ENCODE data around the gene NDFIP2.

The NDFIP2 gene

DNA sequence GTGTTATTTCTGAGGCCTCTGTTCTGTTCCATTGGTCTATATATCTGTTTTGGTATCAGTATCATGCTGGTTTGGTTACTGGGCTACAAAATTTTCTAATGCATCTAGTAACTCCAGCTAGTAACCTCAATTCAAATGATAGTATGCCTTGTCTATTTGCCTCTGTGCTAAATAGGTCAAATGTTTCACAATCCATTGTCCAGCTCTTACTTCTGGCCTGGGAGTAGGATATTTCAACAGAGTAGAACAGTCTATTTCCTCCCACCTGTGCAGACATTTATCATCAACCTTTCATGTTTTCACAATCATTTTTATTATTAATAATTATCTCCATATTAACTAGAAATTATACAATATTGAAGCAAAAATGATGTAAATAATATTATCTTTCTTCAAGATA lies 18.1 kb upstream of the NDFIP2 start:
- H3K4me3 ChIP-seq (ENCODE audit: low read depth, low read length): no peak overlapping the region
- no peak for DNase-seq (ENCODE audit: low read depth)
- TF ChIP-seq MYC (IDR thresholded peaks at IDR 0.05; ENCODE audit: low read depth, low read length): no peak
- TF ChIP-seq, protein P1, sequence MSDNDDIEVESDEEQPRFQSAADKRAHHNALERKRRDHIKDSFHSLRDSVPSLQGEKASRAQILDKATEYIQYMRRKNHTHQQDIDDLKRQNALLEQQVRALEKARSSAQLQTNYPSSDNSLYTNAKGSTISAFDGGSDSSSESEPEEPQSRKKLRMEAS (IDR thresholded peaks at IDR 0.05; ENCODE audit: low read depth, low read length): no peak
- no peak for TF ChIP-seq POLR2A (IDR thresholded peaks at IDR 0.05; ENCODE audit: extremely low read depth, insufficient read length)
- TF ChIP-seq, protein P2, sequence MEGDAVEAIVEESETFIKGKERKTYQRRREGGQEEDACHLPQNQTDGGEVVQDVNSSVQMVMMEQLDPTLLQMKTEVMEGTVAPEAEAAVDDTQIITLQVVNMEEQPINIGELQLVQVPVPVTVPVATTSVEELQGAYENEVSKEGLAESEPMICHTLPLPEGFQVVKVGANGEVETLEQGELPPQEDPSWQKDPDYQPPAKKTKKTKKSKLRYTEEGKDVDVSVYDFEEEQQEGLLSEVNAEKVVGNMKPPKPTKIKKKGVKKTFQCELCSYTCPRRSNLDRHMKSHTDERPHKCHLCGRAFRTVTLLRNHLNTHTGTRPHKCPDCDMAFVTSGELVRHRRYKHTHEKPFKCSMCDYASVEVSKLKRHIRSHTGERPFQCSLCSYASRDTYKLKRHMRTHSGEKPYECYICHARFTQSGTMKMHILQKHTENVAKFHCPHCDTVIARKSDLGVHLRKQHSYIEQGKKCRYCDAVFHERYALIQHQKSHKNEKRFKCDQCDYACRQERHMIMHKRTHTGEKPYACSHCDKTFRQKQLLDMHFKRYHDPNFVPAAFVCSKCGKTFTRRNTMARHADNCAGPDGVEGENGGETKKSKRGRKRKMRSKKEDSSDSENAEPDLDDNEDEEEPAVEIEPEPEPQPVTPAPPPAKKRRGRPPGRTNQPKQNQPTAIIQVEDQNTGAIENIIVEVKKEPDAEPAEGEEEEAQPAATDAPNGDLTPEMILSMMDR (IDR thresholded peaks at IDR 0.05; ENCODE audit: low read depth, low read length): no peak

DNA sequence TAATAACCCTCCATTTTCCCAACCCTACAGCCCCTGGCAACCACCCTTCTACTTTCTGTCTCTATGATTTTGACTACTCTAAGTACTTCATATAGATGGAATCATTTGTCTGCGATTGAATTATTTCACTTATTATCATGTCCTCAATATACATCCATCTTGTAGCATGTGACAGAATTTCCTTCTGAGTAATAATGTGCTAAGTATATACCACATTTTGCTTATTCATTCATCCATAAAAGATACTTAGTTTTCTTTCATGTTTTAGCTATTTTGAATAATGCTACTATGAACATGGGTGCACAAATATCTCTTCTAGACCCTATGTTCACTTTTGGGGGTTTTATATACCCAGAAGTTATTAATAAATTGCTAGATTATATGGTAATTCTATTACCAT lies 17.4 kb upstream of the NDFIP2 start:
- no peak overlapping the region for H3K4me3 ChIP-seq (ENCODE audit: low read depth, low read length)
- TF ChIP-seq, protein P2 (IDR thresholded peaks at IDR 0.05; ENCODE audit: low read depth, low read length): no peak
- TF ChIP-seq, protein P1 (IDR thresholded peaks at IDR 0.05; ENCODE audit: low read depth, low read length): no peak
- TF ChIP-seq MYC (IDR thresholded peaks at IDR 0.05; ENCODE audit: low read depth, low read length): no peak
- no peak for TF ChIP-seq POLR2A (IDR thresholded peaks at IDR 0.05; ENCODE audit: extremely low read depth, insufficient read length)
- DNase-seq (ENCODE audit: low read depth): no peak

DNA sequence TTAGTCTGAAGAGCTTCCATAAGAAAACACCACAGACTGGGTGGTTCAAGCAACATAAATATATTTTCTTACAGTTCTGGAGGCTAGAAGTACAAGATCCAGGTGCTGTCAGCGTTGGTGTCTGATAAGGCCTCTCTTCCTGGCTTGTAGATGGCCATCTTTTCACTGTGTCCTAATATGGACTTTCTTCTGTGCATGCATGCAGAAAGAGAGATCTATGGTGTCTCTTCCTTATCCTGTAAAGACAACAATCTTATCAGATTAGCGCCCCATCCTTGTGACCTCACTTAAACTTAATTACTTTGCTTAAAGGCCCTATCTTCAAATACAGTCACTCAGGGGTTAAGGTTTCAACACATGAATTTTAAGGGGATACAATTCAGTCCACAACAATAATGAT lies 14.1 kb upstream of the NDFIP2 start:
- TF ChIP-seq MYC (IDR thresholded peaks at IDR 0.05; ENCODE audit: low read depth, low read length) (no peak), POLR2A (IDR thresholded peaks at IDR 0.05; ENCODE audit: extremely low read depth, insufficient read length) (no peak)
- TF ChIP-seq, protein P1 (IDR thresholded peaks at IDR 0.05; ENCODE audit: low read depth, low read length): no peak
- TF ChIP-seq, protein P2 (IDR thresholded peaks at IDR 0.05; ENCODE audit: low read depth, low read length): no peak
- DNase-seq (ENCODE audit: low read depth): no peak
- no peak overlapping the region for H3K4me3 ChIP-seq (ENCODE audit: low read depth, low read length)

DNA sequence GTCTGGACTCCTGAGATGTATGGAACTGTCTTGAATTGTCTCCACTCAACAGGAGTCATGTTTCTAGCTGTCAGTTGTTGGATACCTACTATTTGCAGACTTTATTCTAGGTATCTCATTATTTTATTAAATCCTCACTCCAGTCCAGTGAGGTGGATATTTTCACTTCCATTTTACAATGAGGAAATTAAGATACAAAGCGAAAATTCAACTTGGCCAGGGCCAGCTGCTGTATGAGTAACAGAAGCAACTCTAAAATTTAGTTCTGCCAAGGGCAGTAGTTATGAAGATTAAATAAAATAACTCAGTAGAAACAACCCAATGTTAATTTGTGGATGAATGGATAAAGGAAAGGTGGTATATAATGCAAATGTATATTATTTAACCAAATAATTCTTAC lies 12.6 kb upstream of the NDFIP2 start:
- no peak for DNase-seq (ENCODE audit: low read depth)
- no peak overlapping the region for H3K4me3 ChIP-seq (ENCODE audit: low read depth, low read length)
- TF ChIP-seq, protein P1 (IDR thresholded peaks at IDR 0.05; ENCODE audit: low read depth, low read length): no peak
- TF ChIP-seq, protein P2 (IDR thresholded peaks at IDR 0.05; ENCODE audit: low read depth, low read length): no peak
- TF ChIP-seq MYC (IDR thresholded peaks at IDR 0.05; ENCODE audit: low read depth, low read length) (no peak), POLR2A (IDR thresholded peaks at IDR 0.05; ENCODE audit: extremely low read depth, insufficient read length) (no peak)

DNA sequence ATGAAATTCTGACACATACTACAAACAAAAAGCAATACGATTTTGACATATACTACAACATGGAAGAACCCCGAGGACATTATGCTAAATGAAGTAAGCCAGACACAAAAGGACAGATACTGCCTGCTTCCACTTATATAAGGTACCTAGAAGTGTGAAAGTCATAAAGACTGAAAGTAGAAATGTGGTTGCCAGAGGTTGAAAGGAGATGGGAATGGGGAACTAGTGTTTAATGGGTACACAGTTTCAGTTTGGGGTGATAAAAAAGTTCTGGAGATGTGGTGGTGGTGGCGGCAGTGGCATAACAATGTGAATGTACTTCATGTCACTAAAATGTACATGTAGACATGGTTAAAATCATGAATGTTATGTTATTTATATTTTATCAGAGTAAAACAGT lies 12.1 kb upstream of the NDFIP2 start:
- H3K4me3 ChIP-seq (ENCODE audit: low read depth, low read length): no peak overlapping the region
- TF ChIP-seq, protein P2 (IDR thresholded peaks at IDR 0.05; ENCODE audit: low read depth, low read length): no peak
- no peak for DNase-seq (ENCODE audit: low read depth)

DNA sequence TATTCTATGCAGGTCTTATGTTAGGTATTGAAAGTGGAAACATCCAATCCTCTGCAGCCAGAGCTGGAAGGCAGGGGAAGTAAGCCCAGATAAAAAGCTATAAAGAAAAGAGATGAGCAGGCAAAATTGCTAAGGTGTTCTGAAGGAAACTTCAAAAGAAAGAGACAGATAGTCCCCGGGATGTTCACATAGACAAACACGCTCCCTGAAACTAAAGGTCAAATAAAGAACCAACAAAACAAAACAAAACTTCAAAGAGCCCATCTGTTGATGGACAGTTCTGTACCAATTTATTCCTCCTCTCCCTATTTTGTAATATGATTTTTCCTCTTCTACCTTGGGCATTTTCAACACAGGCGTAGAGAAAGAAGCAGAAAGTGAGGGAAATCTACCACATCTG lies 11.3 kb upstream of the NDFIP2 start:
- H3K4me3 ChIP-seq (ENCODE audit: low read depth, low read length): no peak overlapping the region
- DNase-seq (ENCODE audit: low read depth): no peak
- TF ChIP-seq POLR2A (IDR thresholded peaks at IDR 0.05; ENCODE audit: extremely low read depth, insufficient read length) (no peak), MYC (IDR thresholded peaks at IDR 0.05; ENCODE audit: low read depth, low read length) (no peak)
- TF ChIP-seq, protein P1 (IDR thresholded peaks at IDR 0.05; ENCODE audit: low read depth, low read length): no peak
- TF ChIP-seq, protein P2 (IDR thresholded peaks at IDR 0.05; ENCODE audit: low read depth, low read length): no peak
